HG02870 (cell line): Measurements from ENCODE around the gene TOMM22.

ENCODE experiments used
- ATAC-seq: cut with Tn5 transposase; IDR thresholded peaks from one replicate; pipeline ENCODE4 v1.9.1; 2021; ENCODE audit warnings: mild to moderate bottlenecking, moderate library complexity; ENCODE audit not compliant: unreplicated experiment

The TOMM22 gene

GRCh38 chr22:38733329-38733723, 51.6 kb downstream of the TOMM22 start:
- no peak for ATAC-seq

- ATAC-seq = no peak
These were observed 52.1 kb downstream of the TOMM22 start for GRCh38 chr22:38733724-38734381.

- ATAC-seq = no peak
These were observed 52.8 kb downstream of the TOMM22 start for GRCh38 chr22:38734421-38735100.
